Endothelial cell of umbilical vein (primary cell): ENCODE data around the gene NTMT1. TPM values are rescaled to one million over a fixed set of nuclear protein-coding genes. Genes with fewer than 3 reads are reported as not detected.
"Not testable (repeated sequence)": the region's sequence is repeated elsewhere in the genome, so short reads cannot be mapped to it uniquely, and the experiment has no call there.

Experiments
- BruUV-seq: library from RNA; stranded (reverse); fragments of 400-500 nt; replicated peaks from 2 replicates; lab custom pipeline; 2021; lab: Mats Ljungman, UMichigan
- CTCF ChIA-PET: fragments of 300-600, 350-600 bp; sonication (Branson Sonifier 250); formaldehyde crosslinking; loops from one replicate; lab custom pipeline; 2021; ENCODE audit warnings: antibody characterized with exemption, inconsistent platforms; lab: Charles Lee
- POLR2A ChIA-PET: fragments of 300-600, 350-600 bp; sonication (Branson Sonifier 250); formaldehyde crosslinking; loops from one replicate; lab custom pipeline; 2021; ENCODE audit warnings: antibody characterized with exemption, inconsistent platforms; lab: Charles Lee
- DNase-seq: peaks from one replicate; pipeline ENCODE4 v3.0.0-alpha.2; 2011; ENCODE audit warnings: low read depth, low spot score
- FAIRE-seq: peaks from 2 replicates; lab custom pipeline; 2011; peaks lifted over from hg19 to GRCh38; lab: Jason Lieb, UNC
- H2AFZ ChIP-seq: 2 replicates; pipeline ENCODE4 v1.6.0; 2012; ENCODE audit warnings: low read depth, low read length, control low read depth, inconsistent platforms
- H3K27ac ChIP-seq: 2 replicates; pipeline ENCODE4 v1.5.1; 2011; ENCODE audit warnings: low read depth, mild to moderate bottlenecking, control low read depth, low read length, moderate library complexity; ENCODE audit not compliant: insufficient read depth
- H3K27me3 ChIP-seq, 2 experiments: 2 replicates each; pipeline versions ENCODE4 v1.6.0 to v1.6.1; 2011; ENCODE audit warnings: low read length in 2 of 2, mixed read lengths in 1 of 2; ENCODE audit not compliant: control insufficient read depth in 2 of 2, insufficient read depth in 2 of 2
- H3K36me3 ChIP-seq, 2 experiments: 2 replicates in 1 of 2; 3 replicates in 1 of 2; pipeline ENCODE4 v1.5.1; 2011; ENCODE audit warnings: low read length in 2 of 2, mild to moderate bottlenecking in 1 of 2, moderate library complexity in 1 of 2; ENCODE audit not compliant: control insufficient read depth in 2 of 2, insufficient read depth in 2 of 2; ENCODE audit errors: extremely low read depth in 1 of 2
- H3K4me1 ChIP-seq: 3 replicates; pipeline ENCODE4 v1.5.1; 2011; ENCODE audit warnings: mild to moderate bottlenecking, low read length; ENCODE audit not compliant: control insufficient read depth, insufficient read depth; ENCODE audit errors: extremely low read depth
- H3K4me2 ChIP-seq: 2 replicates; pipeline ENCODE4 v1.6.1; 2011; ENCODE audit warnings: low read length, control low read depth, mixed read lengths; ENCODE audit not compliant: insufficient read depth
- H3K4me3 ChIP-seq, 3 experiments: fragments of 200-600 bp in 1 of 3; sonication (generic), shearing (Covaris generic) in 1 of 3; replicated peaks in 1 of 3; 2 replicates each; pipeline ENCODE4 v1.5.1; 2011 to 2016; ENCODE audit warnings: control low read depth in 3 of 3, low read length in 3 of 3, mild to moderate bottlenecking in 2 of 3, inconsistent platforms in 1 of 3, low read depth in 1 of 3, moderate library complexity in 1 of 3; ENCODE audit not compliant: insufficient read depth in 1 of 3
- H3K79me2 ChIP-seq: 2 replicates; pipeline ENCODE4 v1.6.0; 2012; ENCODE audit warnings: low read length, inconsistent platforms; ENCODE audit not compliant: control insufficient read depth, insufficient read depth
- H3K9ac ChIP-seq: replicated peaks from 2 replicates; pipeline ENCODE3; 2011; ENCODE audit warnings: low read length, control low read depth; ENCODE audit not compliant: insufficient read depth; ENCODE audit errors: extremely low read depth
- H3K9me1 ChIP-seq: replicated peaks from 3 replicates; pipeline ENCODE4 v1.6.0; 2011; ENCODE audit warnings: mild to moderate bottlenecking, low read length; ENCODE audit not compliant: control insufficient read depth, insufficient read depth; ENCODE audit errors: extremely low read depth
- H3K9me3 ChIP-seq: replicated peaks from 2 replicates; pipeline ENCODE4 v1.5.1; 2012; ENCODE audit warnings: low read length, inconsistent platforms; ENCODE audit not compliant: control insufficient read depth, insufficient read depth
- H4K20me1 ChIP-seq: replicated peaks from 2 replicates; pipeline ENCODE3; 2011; ENCODE audit warnings: mild to moderate bottlenecking, low read length; ENCODE audit not compliant: control insufficient read depth, insufficient read depth; ENCODE audit errors: extremely low read depth
- CTCF ChIP-seq, 2 donors: IDR thresholded peaks; 1 replicate in 1 of 2; 2 replicates in 1 of 2; pipeline ENCODE4 v1.5.1; 2011; ENCODE audit warnings: low read length in 2 of 2, mild to moderate bottlenecking in 2 of 2, moderate library complexity in 2 of 2, control low read depth in 1 of 2, inconsistent platforms in 1 of 2, low read depth in 1 of 2; ENCODE audit not compliant: insufficient read depth in 1 of 2; ENCODE audit errors: extremely low read depth in 1 of 2
- JUN ChIP-seq: IDR thresholded peaks from 2 replicates; pipeline ENCODE4 v1.6.1; 2011; ENCODE audit warnings: borderline replicate concordance, low read depth; ENCODE audit not compliant: insufficient read length, insufficient read depth
- MAX ChIP-seq: IDR thresholded peaks from 2 replicates; pipeline ENCODE4 v1.6.1; 2011; ENCODE audit not compliant: insufficient read depth, insufficient read length
- dilution Hi-C: fragments of 300-500 bp; cut with MboI; formaldehyde crosslinking; loops from one replicate; pipeline ENCODE4 v1.15.0; 2019; ENCODE audit warnings: low sequenced_read_pairs; ENCODE audit not compliant: extremely low pct_ligation_motif_present
- intact Hi-C: fragments of 100-400 bp; cut with micrococcal nuclease; formaldehyde crosslinking; loops from one replicate; pipeline ENCODE4 v1.10.0; 2022
- polyA plus RNA-seq, 4 experiments: library from polyadenylated mRNA; depleted of rRNA in 3 of 4; stranded (reverse) in 3 of 4; unstranded in 1 of 4; fragments of >200 nt; gene quantifications; 2 replicates each; pipeline versions ENCODE4 v1.2.1 to v1.2.3, GENCODE V29; 2011 to 2012; ENCODE audit warnings: missing spikeins in 1 of 4
- total RNA-seq: library from RNA; stranded (reverse); gene quantifications from 2 replicates; pipeline ENCODE4 v1.2.3, GENCODE V29; 2021

NTMT1 gene
- total and polyA plus RNA-seq, 2 donors (not counting 3 experiments of a cell fraction or from before 2014, with no cell fraction given): 47.6 to 58.3 TPM

GRCh38 chr9:129661029-129661428 lies 35.1 kb downstream of the NTMT1 start:
- intact Hi-C loops: no loop called here
- H3K4me2 ChIP-seq: no peak overlapping the region
- dilution Hi-C loops: no loop called here
- POLR2A ChIA-PET: no interaction called here
- H3K79me2 ChIP-seq: no peaks in the 10 kb centered on the region
- H3K9me3 ChIP-seq: no peaks in the 10 kb centered on the region
- CTCF ChIA-PET: interaction anchor here (0.9 to 1.4 kb wide), 2 partner anchors 17 to 129 kb away, joined by 3 read pairs; no protein-coding TSS in a partner anchor
- no peaks in the 10 kb centered on the region for H4K20me1 ChIP-seq
- H3K9me1 ChIP-seq: no peaks in the 10 kb centered on the region
- BruUV-seq: no TSS peak
- no peak overlapping the region for H3K27ac ChIP-seq
- TF ChIP-seq JUN (no peak), MAX (no peak), CTCF (IDR thresholded peaks at IDR 0.05; ENCODE audit: extremely low read depth in 1 of 2, insufficient read depth in 1 of 2, low read depth in 1 of 2, low read length in 2 of 2) (no peak)
- no peak overlapping the region for H3K9ac ChIP-seq
- H3K27me3 ChIP-seq: peaks cover 4% of the 10 kb centered on the region in 2 experiments
- no peaks in the 10 kb centered on the region for H3K4me1 ChIP-seq
- DNase-seq (no peak), FAIRE-seq (no peak)
- no peaks in the 10 kb centered on the region for H3K36me3 ChIP-seq
- no peak overlapping the region for H2AFZ ChIP-seq
- no peak overlapping the region for H3K4me3 ChIP-seq

GRCh38 chr9:129662239-129662638 lies 36.3 kb downstream of the NTMT1 start:
- POLR2A ChIA-PET, H3K79me2 ChIP-seq: not testable (repeated sequence)
- CTCF ChIA-PET: interaction anchor here (1.4 to 1.7 kb wide), 3 partner anchors 19 to 128 kb away, joined by 3 to 4 read pairs (median 4); no protein-coding TSS in a partner anchor

More at GRCh38 chr9:129662239-129662638, 36.3 kb downstream of the NTMT1 start:
- BruUV-seq, H3K4me2 ChIP-seq, FAIRE-seq, H3K36me3 ChIP-seq, H3K4me1 ChIP-seq, H3K9me1 ChIP-seq, H4K20me1 ChIP-seq, intact Hi-C loops, H3K9ac ChIP-seq, H3K27ac ChIP-seq, H3K4me3 ChIP-seq, H3K9me3 ChIP-seq, dilution Hi-C loops, H2AFZ ChIP-seq, DNase-seq: not testable (repeated sequence)
- peaks cover 4 to 11% of the 10 kb centered on the region in 2 experiments for H3K27me3 ChIP-seq
